HK-2 (cell line): ENCODE measurements around the gene PNO1.
"Not testable (repeated sequence)": the region's sequence is repeated elsewhere in the genome, so short reads cannot be mapped to it uniquely, and the experiment has no call there.

Source experiments
- DNase-seq: peaks from one replicate; pipeline ENCODE4 v3.0.0-alpha.2; 2018; ENCODE audit not compliant: unreplicated experiment

Gene PNO1

GRCh38 chr2:68157402-68158133 is at the start of gene PNO1:
TSS of gene PNO1 (plus strand) at chr2:68157888. CDS start at chr2:68157935, 47 bp downstream.
- DNase-seq = peak; percentile 93

DNA sequence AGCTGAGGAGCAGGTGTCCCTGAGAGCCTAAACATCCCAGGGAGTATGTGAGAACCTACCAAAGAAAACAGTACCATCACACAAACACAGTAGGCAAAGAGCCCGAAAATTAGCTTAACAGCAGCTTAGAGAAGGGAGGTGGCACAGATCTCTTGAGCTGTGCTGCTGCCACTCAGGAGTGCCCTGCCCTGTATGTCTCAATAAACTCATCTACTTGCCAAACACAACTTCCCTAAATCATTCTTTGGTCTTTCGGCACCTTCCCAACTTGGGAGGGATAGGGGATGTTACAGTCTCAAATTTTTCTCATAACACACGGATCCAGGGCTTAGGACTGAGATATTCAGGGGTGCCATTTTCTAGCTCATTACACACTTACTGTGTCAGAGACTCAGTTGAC is 49.6 kb upstream of the PNO1 start:
- DNase-seq = no peak

DNA sequence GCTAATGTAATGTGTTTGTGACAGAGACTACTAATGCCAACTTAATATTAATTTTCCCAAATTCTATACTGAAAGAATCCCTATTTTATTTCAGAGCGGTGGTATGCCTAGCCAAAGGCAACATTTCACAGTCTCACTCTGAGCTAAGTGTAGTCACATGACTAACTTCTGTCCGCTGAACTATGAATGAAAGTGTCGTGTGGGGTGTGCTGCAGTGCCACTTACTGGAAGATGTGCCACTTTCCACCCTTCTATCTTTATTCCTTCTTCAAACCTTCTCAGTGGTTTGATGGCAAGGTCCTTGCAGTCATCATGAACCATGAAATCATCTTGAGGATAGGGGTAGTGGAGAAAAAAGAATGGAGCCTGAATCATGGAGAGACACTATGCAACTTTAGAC is 47.6 kb upstream of the PNO1 start:
- DNase-seq = no peak

- DNase-seq = no peak
Observed at GRCh38 chr2:68115965-68116364, 41.7 kb upstream of the PNO1 start.

GRCh38 chr2:68117922-68118321 is 39.8 kb upstream of the PNO1 start:
- DNase-seq = not testable (repeated sequence)

- no peak for DNase-seq
Observed at GRCh38 chr2:68118816-68119215, 38.9 kb upstream of the PNO1 start.

GRCh38 chr2:68119504-68119903 is 38.2 kb upstream of the PNO1 start:
- no peak for DNase-seq

DNA sequence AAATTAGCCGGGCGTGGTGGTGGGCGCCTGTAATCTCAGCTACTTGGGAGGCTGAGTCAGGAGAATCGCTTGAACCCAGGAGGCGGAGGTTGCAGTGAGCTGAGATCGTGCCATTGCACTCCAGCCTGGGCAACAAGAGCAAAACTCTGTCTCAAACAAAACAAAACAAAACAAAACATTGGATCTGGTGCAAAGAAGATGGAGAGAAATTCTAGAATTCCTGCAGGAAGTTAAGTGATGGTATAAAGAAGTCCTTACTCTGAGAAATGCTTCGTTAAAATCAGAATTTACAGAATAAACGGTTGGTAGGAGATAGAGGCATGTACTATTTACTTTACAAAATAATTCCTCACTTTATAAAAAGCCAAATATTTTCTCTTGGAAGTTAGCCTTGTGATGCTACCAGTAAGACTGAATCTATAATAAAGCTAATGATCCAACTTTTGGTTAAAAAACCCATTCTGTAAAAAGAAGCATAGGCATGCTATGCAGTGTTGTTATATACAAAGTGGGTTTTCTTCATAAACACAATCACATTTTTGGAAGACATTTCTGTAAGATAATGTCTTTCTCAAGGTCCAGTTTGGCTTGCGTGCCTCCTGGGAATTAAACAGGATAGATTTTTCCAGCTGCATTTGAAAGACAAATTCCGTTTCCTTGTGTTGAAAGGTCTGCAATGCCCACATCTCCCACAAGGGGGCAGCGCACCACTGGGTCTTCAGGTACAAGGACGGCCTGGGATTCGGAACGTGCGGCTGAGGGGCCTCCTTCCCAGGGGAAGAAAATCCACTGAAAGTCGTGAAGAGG is 35.6 kb upstream of the PNO1 start:
- peak; percentile 82 for DNase-seq

DNA sequence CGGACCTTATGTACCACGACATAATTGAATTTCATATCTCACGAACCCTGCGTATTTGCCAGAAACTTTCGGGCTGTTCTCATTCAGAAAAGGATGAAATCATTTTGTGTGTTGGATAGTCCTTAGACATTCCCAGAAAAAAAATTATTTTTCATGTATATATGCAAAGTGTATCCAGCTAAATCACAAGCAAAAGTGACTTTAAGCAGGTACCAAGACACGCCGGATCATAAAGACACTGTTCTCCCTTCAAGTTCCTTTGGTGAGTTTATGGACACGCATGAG is 35.1 kb upstream of the PNO1 start:
- no peak for DNase-seq

DNA sequence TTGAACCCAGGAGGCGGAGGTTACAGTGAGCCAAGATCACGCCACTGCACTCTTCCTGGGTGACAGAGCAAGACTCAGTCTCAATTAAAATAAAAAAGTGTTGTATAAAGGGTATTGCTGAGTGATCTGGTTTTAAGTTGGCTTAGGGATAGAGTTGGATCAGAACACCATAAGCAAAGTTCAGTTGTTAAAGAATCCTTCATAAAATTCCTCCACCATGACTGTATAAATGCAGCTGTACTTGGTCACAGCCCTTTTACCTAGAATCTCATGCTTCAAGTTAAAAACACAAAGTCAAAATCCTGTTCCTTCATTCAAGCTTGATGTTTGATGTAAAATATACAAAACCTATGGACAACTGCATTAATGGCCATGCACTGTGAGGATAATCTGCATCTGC is 33.4 kb upstream of the PNO1 start:
- no peak for DNase-seq

- no peak for DNase-seq
Observed at GRCh38 chr2:68125821-68126220, 31.9 kb upstream of the PNO1 start.

DNA sequence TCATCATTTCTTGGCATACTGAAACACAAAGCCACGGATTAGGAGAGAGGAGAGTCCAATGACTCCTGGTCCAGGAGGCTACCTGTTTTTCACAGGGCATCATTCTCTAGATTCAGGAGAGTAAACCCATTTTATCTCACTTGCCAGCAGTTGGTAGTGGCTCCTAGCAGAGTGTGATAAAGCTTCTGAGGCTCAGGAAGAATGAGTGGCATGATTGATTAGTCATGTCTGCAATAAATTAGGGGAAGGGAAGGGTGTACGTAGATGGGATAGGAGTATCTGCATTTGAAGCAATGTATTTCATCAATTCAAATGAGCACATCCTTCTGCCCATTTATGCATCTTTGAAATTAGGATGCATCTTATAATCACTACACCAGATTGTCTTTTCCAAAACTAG is 31.1 kb upstream of the PNO1 start:
- DNase-seq = no peak

- DNase-seq = no peak
Observed at GRCh38 chr2:68127358-68128242, 30.1 kb upstream of the PNO1 start.

GRCh38 chr2:68134120-68134519 is 23.6 kb upstream of the PNO1 start:
- DNase-seq = no peak

DNA sequence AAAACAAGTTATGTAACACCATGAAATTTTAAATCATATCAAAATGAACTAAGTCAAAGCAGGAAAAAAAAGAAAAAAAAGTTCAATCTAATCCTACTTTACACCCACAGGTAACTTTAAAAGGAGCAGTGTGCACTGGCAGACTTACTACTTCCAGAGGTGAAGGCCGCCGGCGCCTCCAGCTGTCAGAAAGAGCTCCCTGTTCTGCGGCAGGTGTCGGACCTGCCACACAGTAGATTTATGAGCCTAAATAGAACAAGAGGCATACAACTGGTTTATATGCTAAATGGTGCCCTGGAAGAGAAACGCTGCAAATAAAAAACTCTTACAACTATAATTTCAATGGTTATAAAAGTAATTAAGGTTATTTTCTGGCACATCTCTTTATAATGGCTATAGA is 23.1 kb upstream of the PNO1 start:
- DNase-seq = no peak

GRCh38 chr2:68135448-68136320 is 22.0 kb upstream of the PNO1 start:
- no peak for DNase-seq

- no peak for DNase-seq
Observed at GRCh38 chr2:68141875-68142274, 15.8 kb upstream of the PNO1 start.

DNA sequence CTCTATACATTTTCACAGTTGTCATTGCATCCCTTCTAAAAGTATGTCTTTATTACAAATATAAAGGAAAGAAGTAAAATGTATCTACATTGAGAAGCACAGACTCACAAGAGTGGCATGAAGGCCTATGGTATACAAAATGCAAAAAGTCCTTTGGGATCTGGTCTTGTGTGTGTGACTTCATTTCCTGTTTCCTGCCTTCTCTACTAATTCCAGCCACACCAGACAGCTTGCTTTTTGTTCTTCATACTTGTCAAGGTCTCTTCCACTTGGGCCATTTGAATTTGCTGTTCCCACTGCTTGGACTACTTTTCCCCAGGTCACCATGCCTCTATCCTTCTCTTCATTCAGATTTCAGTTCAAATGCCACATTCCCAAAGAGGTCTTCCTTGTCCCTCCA is 6.7 kb upstream of the PNO1 start:
- no peak for DNase-seq

- DNase-seq = no peak
Observed at GRCh38 chr2:68152681-68153347, 4.9 kb upstream of the PNO1 start.

GRCh38 chr2:68155618-68156017 is 2.1 kb upstream of the PNO1 start:
- no peak for DNase-seq

DNA sequence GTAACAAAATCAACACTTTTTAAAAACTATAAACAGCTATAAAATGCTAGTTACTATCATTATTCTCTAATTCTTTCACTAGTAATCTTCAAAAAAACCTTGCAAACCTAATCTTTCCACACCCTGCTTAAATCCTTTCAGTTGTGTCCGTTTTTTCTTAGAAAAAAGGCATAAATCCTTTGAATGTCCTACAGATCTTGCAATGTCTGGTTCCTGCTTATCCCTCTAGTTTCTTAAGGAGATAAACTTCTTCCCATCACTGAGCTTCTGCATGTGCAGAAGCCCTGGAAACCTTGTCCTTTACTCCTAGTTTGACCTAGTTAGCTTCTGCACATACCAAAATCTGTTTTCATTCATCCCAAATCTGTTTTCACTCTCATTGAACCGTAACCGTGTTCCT is 1.3 kb upstream of the PNO1 start:
- no peak for DNase-seq
